Thymus (tissue), 11 donors: Measurements from ENCODE around the gene PGM5. TPM values are rescaled to one million over a fixed set of nuclear protein-coding genes. Genes with fewer than 3 reads are reported as not detected.

Experiments
- DNase-seq, 9 donors: peaks; one replicate each; pipeline ENCODE4 v3.0.0-alpha.2; 2013; ENCODE audit warnings: low spot score in 9 of 9, low read depth in 6 of 9, missing footprints in 1 of 9
- H3K27ac ChIP-seq, 2 donors: one replicate each; pipeline ENCODE4 v1.5.1; 2013; ENCODE audit warnings: control low read depth in 1 of 2, low read depth in 1 of 2, low read length in 1 of 2, mild to moderate bottlenecking in 1 of 2, moderate library complexity in 1 of 2
- H3K27me3 ChIP-seq, 2 donors: one replicate each; pipeline ENCODE4 v1.5.1; 2013; ENCODE audit warnings: low read length in 1 of 2; ENCODE audit not compliant: control insufficient read depth in 2 of 2, insufficient read depth in 1 of 2
- H3K36me3 ChIP-seq, 2 donors: one replicate each; pipeline ENCODE4 v1.5.1; 2013; ENCODE audit warnings: low read length in 1 of 2, mild to moderate bottlenecking in 1 of 2, moderate library complexity in 1 of 2; ENCODE audit not compliant: control insufficient read depth in 2 of 2, insufficient read depth in 2 of 2
- H3K4me1 ChIP-seq, 2 donors: one replicate each; pipeline ENCODE4 v1.5.1; 2013; ENCODE audit warnings: low read length in 2 of 2; ENCODE audit not compliant: control insufficient read depth in 2 of 2, insufficient read depth in 2 of 2
- H3K4me3 ChIP-seq, 2 donors: one replicate each; pipeline ENCODE4 v1.5.1; 2013; ENCODE audit warnings: low read length in 2 of 2, control low read depth in 1 of 2, mild to moderate bottlenecking in 1 of 2
- H3K9me3 ChIP-seq, 2 donors: one replicate each; pipeline ENCODE4 v1.5.1; 2013; ENCODE audit warnings: low read length in 1 of 2, mild to moderate bottlenecking in 1 of 2; ENCODE audit not compliant: control insufficient read depth in 2 of 2, insufficient read depth in 1 of 2
- WGBS: extraction: QIAGEN DNeasy Blood & Tissue Kit; methylation state at CpG from one replicate; pipeline ENCODE4 v1.1.7; 2013; 5-methylcytosine and 5-hydroxymethylcytosine counted together
- polyA plus RNA-seq: library from polyadenylated mRNA; stranded (reverse); fragments of 200-250 nt; gene quantifications from one replicate; pipeline ENCODE4 v1.2.3, GENCODE V29; 2013
- total RNA-seq: library from RNA; stranded (reverse); fragments of 120-200 nt; gene quantifications from one replicate; pipeline ENCODE4 v1.2.4, GENCODE V29; 2013
- donor health status: healthy.

Gene PGM5
- total and polyA plus RNA-seq, 2 donors, result 4.3 to 5.2 TPM

DNA sequence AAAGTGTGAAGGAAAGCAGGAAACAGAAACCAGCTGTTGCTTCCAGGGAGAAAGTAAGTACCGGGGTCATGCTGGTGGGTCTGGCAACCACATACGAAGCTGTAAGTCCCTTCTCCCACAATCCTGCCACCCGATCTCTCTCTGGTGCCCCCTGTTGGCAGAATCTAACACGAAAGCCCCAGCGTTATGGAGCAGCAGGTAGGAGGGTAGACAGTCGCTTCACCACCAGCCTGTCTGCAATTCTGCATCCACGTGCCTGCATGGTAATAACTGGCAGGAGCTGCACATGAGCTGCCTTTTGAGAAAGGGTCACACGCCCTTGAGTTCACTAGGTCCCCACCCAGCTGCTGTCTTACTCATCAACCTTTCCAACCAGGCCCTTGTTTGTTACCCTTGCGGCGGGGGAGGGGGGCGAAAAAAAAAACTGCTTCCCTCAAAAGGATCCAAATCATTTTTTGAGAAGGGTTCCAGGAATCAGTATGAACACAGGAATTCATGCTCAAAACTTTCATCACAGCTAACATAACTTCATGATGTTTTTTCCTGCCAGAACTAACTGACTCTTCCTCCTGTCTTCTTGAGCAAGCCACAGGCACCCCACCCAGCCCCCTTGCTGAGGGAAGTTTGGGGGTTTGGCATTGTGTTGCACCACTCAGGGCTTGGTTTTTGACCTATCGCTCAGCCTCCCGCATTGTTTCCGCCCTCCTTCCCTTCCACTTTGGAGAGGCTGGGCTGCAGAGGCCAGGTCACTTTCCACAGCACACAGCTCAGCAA is 203.8 kb downstream of the PGM5 start:
- 15% methylated on average over 14 of the region's 14 CpGs for WGBS
- Histone ChIP-seq H3K27ac (no peak overlapping the region), H3K4me3 (no peak overlapping the region)

GRCh38 chr9:68562461-68562860 is 206.1 kb downstream of the PGM5 start:
- WGBS, result 84% methylated on average over 2 of the region's 2 CpGs
- peaks cover 0 to 3% of the 10 kb centered on the region in 2 donors for H3K27me3 ChIP-seq
- no peak for DNase-seq
- H3K4me3 ChIP-seq, result no peak overlapping the region
- H3K27ac ChIP-seq, result no peak overlapping the region
- no peaks in the 10 kb centered on the region for H3K9me3 ChIP-seq
- H3K4me1 ChIP-seq, result no peaks in the 10 kb centered on the region
- no peaks in the 10 kb centered on the region for H3K36me3 ChIP-seq

More for the DNA sequence above, 203.8 kb downstream of the PGM5 start:
- H3K27me3 ChIP-seq, result peaks cover 0 to 3% of the 10 kb centered on the region in 2 donors
- peak in 8 of 9 donors; percentile 8 to 63 (median 34) for DNase-seq
- no peaks in the 10 kb centered on the region for H3K9me3 ChIP-seq
- no peaks in the 10 kb centered on the region for H3K36me3 ChIP-seq
- no peaks in the 10 kb centered on the region for H3K4me1 ChIP-seq

GRCh38 chr9:68567565-68567964 is 211.2 kb downstream of the PGM5 start:
- Histone ChIP-seq H3K27me3 (no peaks in the 10 kb centered on the region), H3K4me3 (no peak overlapping the region), H3K4me1 (no peaks in the 10 kb centered on the region), H3K36me3 (no peaks in the 10 kb centered on the region), H3K9me3 (no peaks in the 10 kb centered on the region), H3K27ac (no peak overlapping the region)
- no peak for DNase-seq
- 93% methylated on average over 3 of the region's 3 CpGs for WGBS

GRCh38 chr9:68574150-68574549 is 217.7 kb downstream of the PGM5 start:
- DNase-seq, result no peak
- H3K27me3 ChIP-seq, result no peaks in the 10 kb centered on the region
- no peak overlapping the region for H3K27ac ChIP-seq
- no peak overlapping the region for H3K4me3 ChIP-seq
- H3K9me3 ChIP-seq, result no peaks in the 10 kb centered on the region
- WGBS, result 84% methylated on average over 3 of the region's 3 CpGs
- no peaks in the 10 kb centered on the region for H3K36me3 ChIP-seq
- no peaks in the 10 kb centered on the region for H3K4me1 ChIP-seq

DNA sequence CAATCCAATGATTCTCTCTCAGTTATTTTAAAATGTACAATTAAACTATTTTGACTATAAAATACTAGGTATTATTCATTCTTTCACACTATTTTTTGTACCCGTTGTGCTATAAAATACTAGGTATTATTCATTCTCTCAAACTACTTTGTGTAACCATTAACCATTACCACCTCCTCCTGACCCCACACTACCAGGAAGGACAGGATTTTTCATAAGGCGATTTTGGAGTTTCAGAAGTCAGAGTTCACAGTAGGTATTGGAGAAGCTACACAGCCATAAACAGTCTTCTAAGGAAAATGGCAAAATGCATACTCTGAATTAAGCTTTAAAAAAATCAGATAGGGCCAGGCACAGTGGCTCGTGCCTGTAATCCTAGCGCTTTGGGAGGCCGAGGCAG is 219.4 kb downstream of the PGM5 start:
- Histone ChIP-seq H3K27ac (no peak overlapping the region), H3K27me3 (no peaks in the 10 kb centered on the region), H3K9me3 (no peaks in the 10 kb centered on the region), H3K4me1 (no peaks in the 10 kb centered on the region), H3K4me3 (no peak overlapping the region), H3K36me3 (no peaks in the 10 kb centered on the region)
- WGBS, result 77% methylated on average over 5 of the region's 5 CpGs
- DNase-seq, result no peak

DNA sequence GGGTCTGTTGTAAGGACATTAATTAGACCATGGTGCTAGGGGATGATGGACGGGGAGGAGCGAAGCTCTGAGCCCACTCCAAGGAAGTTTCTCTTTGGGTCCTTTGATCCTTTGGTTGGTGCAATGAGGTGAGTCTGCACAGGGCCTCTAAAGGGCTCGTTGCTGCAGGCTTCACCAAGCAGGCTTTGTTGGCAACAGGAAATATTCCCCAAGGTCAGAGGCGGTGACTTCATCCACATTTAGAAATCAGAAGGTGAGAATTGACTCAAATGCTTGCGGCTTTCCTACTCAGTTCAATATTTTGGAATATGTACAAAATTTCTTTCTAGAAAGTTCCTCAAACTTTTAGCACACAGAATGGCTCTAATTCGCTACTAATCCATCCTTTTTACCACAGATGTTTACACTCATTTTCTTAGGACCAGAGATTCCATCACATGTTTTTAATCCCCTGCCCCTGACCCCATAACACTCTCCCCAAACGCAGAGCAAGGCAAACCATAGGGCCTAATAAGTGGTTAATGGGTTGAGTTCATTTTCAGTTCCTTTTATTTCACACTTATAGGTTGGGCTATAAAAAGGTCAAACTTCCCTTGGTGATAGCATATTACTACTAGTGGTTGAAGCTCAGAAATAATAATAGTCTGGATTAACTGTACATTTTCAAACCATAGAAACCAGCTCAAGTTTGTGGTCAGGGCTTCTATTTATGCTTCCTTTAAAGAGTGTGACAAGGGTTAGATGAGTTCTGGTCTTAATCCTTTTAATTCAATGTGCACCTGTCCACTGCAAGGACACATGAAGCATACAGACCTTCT is 221.6 kb downstream of the PGM5 start:
- no peak for DNase-seq
- Histone ChIP-seq H3K9me3 (no peaks in the 10 kb centered on the region), H3K27me3 (no peaks in the 10 kb centered on the region), H3K36me3 (no peaks in the 10 kb centered on the region), H3K27ac (no peak overlapping the region), H3K4me1 (no peaks in the 10 kb centered on the region), H3K4me3 (no peak overlapping the region)
- 89% methylated on average over 7 of the region's 7 CpGs for WGBS

Other genes starting within 250 kb of the PGM5 start
- 22.5 TPM for gene ZNG1C, start 114.6 kb upstream of the PGM5 start, total RNA-seq
- gene ZNG1C, start 114.6 kb upstream of the PGM5 start, polyA plus RNA-seq, result 18.4 TPM
- gene FOXD4L3, start 53.7 kb upstream of the PGM5 start, total RNA-seq, result 0.94 TPM
- 0.50 TPM for gene FOXD4L3, start 53.7 kb upstream of the PGM5 start, polyA plus RNA-seq
- not detected for gene TMEM252, start 184.3 kb downstream of the PGM5 start, total RNA-seq
- gene TMEM252, start 184.3 kb downstream of the PGM5 start, polyA plus RNA-seq, result not detected